Activated CD4-positive, alpha-beta T cell treated with anti-CD3 and anti-CD28 coated beads, Interleukin-10, Interleukin-2, amounts not matched to agents 100 ng/mL and 50 ng/mL, durations not matched to agents 16 hours and 8 hours (primary cell): ENCODE data around the gene SERTAD3.

Experiments used
- DNase-seq: peaks from one replicate; pipeline ENCODE4 v3.0.0-alpha.2; 2020

The SERTAD3 gene

DNA sequence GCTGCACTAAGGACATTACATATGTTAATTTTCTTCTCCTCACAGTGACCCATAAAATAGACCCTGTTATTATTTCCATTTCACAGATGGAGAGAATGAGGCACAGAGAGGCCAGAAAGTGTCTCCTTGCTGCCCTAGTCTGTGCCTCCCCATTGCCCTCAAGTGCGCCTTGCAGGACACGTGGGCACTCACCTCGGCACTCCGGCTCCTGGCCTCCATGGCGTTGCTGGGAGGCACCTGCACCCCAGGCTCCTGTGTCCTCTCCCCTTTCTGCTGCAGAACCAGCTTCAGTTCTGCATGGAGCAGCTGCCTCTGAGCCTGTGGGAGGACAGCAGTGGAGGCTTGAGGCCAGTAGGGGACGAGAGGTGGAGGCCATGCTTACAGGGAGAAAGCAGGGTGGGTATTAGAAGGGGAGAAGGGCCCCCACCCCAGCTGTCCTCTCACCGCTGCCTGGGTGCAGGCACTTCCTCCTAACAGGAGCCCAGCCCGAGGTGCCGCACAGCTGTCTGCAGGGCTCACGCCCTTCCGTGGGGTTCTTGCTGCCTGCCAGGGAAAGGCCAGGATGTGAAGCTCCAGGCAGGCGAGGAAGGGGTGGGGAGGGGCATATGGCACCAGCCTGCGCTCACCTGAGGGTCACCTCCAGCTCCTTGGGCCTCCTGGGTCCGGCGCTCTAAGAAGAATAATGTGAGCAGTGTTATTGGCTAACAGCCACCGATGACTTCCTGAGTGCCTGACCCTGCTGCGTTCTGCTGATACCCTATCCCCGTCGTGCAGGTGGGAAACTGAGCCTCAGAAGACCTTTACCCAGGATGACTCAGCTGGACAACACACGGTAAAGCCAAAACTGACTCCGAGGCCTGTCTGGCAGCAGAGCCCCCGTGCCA lies 36.2 kb downstream of the SERTAD3 start:
- DNase-seq, result no peak

DNA sequence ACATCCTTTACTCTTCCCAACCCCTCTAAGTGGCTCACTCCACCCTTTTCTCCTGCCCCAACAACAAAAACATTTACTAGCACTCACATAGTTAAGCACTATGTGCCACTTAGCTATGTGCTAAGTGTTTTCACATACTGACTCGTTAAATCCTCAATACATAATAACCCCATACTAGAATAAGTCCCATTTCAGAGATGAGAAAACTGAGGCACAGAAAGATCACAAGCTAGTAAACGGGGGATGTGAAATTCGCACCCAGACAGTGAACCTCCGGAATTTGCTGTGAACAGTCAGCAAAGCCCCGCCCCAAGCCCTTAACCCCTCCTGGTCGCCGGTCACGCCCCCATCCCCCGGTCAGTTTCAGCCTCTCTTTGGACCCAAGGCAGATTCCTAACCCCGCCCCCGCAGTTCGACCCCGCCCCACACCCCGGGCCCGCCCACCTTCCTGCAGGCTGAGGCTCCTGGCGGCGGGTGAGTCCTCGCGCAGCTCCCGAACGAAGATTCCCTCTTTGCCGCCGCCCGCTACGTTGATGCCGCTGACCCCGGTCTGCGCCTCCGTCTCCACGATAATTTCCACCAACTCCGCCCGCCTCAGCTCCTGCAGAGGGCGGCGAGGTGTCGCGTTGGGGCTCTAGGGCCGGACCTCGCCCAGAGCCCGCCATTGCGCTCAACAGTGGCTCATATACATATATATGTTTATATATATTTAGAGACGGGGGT lies 40.7 kb downstream of the SERTAD3 start:
- DNase-seq, result peak; percentile 94

DNA sequence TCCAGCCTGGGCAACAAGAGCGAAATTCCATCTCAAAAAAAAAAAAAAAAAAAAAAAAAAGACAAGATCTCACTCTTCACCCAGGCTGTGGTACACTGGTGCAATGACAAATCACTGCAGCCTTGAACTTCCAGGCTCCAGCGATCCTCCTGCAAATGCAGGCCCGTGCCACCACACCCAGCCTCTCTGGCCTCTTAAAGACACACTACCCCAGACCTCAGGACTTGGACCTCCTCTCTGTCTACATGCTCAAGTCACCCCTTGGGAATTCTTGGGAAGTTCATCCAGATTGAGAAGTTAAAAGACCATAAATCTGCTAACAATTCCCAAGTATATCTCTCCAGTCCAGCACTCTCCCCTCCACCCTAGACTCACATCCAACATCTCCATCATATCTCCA lies 43.6 kb downstream of the SERTAD3 start:
- DNase-seq, result no peak

DNA sequence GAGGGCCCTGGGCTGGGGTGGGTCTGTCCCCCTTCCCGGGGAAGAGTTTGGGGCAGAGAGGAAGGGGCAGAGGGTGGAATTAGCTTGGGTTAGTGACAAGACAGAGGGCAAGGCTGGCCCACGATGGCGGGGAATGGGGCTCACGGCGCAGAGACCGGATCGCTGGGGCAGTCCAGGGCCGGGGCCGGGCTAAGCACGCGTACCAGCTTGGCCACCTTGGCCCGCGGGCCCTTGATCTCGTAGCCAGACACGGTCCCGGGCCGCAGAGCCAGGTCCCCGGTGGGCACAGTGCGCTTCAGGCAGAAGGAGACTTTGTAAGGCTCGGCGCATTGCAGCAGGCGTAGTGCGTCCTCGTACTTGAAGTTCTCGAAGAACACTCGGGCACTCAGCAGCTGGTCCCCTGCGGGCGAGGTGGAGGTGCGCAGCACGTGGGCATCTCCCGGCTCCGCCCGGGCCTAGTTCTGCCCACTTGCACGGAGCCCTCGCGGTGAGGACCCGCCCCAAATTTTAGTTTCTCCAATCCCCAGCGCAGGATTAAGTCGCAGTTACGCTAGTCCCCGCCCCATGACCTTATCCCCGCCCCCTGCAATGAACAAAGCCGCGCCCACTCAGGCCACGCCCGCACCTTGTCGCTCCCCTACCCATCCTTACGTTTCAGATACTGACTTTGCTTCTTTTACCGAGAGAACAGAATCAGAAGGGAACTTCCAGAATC lies 45.6 kb downstream of the SERTAD3 start:
- peak; percentile 70 for DNase-seq

DNA sequence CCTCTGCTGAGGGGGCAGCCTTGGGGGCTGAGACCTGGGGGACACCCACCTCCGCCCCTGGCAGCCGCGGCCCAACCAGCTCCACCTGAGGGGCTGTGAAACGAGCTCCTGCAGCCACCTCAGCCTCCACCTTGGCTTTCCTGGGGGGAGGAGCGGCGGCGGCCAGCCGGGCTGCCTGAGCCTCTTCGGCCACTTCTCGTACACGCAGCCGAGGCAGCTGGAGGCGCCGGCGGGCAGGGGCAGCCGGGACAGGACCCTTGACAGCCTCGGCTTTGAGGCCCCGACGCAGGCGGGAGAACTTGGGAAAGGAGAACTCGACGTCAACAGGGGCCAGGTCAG lies 46.6 kb downstream of the SERTAD3 start:
- no peak for DNase-seq

DNA sequence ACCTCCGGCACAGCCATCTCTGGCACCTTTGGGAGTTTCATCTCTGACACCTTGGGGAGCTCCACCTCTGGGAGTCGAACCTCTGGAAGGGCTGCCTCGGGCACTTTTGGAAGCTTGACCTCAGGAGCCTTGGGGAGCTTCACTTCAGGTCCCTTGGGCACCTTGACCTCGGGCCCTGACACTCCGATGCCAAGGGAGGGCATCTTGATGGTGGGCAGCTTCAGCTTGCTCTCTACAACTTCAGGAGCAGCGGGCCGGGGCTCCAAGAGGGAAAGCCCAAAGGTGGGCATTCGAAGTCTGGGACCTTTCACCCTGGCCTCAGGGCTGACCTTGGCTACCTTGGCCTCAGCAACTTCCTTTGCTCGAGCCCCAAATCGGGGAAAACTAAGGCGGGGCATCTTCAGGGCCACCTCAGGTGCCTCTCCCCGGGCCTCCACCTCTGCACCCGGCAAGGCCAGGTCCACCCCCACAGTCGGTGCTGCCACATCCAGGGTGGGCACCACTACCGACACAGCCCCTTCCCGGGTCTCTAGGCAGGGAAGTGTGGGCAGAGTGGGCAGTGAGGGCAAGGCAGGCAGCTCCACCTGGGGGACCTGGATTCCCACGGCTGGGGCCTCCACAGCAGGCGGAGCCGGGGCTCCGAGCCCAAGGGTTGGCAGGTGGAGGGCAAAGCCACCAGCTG lies 47.1 kb downstream of the SERTAD3 start:
- no peak for DNase-seq

DNA sequence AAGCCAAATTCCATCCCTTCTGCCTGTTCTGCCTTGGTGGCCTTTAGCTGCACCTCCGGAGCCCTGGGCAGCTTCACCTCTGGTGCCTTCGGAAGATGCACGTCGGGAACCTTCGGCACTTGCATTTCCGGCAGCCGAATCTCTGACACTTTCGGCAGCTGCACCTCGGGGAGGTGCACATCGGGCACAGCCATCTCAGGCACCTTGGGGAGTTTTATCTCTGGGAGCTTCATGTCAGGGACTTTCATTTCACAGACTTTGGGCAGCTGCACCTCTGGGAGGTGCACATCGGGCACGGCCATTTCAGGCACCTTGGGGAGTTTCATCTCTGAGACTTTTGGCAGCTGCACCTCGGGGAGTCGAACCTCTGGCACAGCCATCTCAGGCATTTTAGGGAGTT lies 48.2 kb downstream of the SERTAD3 start:
- no peak for DNase-seq

DNA sequence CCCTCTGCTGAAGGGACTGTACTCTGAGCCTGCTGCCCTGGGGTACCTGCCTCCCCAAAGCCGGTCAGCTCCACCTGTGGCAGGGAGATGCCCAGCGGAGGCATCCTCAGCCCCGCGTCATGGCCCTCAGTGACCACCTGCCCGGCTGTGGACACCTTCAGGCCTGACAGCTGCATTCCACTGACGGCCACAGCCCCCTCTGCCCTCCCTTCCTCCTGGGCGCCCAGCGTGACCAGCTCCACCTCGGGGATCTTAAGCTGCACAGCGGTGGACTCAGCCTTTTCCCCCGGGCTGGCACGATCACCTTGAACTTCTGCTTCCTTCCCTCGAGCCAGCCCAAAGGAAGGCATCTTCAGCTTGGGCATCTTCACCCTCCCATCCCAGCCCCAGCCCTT lies 49.3 kb downstream of the SERTAD3 start:
- no peak for DNase-seq

DNA sequence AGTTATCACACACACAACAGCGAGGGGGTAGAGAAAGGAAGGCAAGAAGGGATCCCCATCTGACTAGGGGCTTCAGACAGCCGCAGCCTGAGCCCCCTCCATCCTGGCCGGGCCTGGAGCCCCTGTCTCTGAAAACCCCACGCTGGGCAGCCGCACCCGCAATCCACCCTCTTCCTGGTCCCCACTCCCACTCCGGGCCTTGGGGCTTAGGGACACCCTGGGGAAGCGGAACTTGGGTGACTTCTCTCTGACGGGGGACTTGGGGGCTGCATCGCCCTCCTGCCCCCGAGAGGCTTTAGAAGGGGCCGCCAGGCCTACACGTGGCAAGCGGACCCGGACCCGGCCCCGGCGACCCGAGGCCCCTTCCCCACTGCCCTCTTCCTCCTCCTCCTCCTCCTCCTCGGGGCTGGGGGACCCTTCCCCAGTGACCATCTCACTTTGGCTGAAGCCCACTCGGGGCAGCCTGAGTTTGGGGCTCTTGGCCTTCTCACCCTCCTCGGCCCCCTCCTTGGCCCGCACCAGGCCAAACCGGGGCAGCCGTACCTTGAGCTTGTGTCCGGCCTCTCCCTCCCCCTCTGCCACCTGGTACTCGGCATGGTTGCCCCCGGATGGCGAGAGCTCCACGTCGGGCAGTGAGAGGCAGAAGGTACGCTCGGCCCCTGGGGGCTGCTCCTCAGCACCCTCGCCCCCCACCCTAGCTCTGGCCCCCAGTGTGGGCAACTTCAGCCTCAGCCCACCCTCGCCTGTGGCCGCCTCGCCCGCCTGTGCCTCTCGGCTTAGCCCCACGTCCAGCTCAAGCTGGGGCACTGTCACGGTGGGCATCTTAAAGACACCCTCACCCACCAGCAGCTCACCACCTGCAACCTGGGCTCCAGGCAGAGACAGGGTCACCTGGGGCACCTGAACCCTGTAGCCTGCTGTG lies 50.0 kb downstream of the SERTAD3 start:
- no peak for DNase-seq

DNA sequence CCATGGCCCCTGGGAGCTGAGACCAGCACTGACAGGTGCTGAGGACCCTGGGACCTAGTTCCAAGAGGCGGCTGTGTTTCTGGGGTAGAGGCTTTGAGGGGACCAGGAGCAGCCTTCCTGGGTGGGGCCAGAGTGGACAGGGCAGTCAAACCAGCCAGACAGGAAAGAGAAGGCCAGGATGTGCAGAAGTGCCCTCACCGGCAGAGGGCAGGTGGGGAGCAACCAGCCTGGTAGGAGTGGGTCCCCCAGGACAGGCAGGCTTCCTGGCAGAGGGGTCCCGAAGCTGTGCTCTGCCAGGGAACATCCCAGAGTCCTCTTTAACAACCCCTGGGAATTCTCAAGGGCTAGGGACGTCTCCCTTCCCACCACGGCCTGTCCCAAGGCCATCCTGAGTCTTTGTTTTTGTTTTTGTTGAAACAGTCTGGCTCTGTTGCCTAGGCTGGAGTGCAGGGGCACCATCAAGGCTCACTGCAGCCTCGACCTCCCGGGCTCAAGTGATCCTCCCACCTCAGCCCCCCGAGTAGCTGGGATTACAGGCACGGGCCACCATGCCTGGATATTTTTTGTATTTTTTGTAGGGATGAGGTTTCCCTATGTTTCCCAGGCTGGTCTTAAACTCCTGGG lies 51.1 kb downstream of the SERTAD3 start:
- no peak for DNase-seq

DNA sequence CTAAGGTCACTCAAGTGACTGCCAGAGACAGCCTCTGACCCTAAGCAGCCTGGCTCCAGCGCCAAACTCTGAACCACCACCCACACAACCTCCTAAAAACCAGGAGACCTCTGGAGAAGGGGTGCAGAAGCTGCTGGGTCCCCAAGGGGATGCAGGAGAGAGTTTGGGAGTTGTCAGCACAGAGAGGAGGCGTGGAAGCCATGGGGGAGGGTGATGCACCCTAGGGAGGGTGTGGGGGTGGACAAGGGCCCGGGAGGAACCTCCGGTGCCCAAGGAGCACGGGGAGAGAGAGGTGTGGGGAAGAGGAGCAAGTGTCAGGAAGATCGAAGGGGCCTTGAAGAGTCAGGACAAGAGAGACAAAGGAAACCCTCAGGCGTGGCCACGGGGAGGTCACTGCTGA lies 52.0 kb downstream of the SERTAD3 start:
- no peak for DNase-seq
